AG04450 (cell line): Measurements from ENCODE around the gene RNH1. TPM values are rescaled to one million over a fixed set of nuclear protein-coding genes. Genes with fewer than 3 reads are reported as not detected.

Experiments
- CTCF ChIA-PET: fragments of 300-600, 350-600 bp; formaldehyde crosslinking; extraction: SDS; loops from one replicate; lab custom pipeline; 2022; ENCODE audit warnings: antibody characterized with exemption, inconsistent platforms; lab: Charles Lee
- POLR2A ChIA-PET: fragments of 350-600 bp; formaldehyde crosslinking; extraction: SDS; loops from one replicate; lab custom pipeline; 2021; ENCODE audit warnings: antibody characterized with exemption, inconsistent platforms; lab: Yijun Ruan, JAX
- DNase-seq: peaks from one replicate; pipeline ENCODE4 v3.0.0-alpha.2; 2011; ENCODE audit warnings: low read depth, low spot score
- H3K27ac ChIP-seq: one replicate; pipeline ENCODE4 v1.5.1; 2012; ENCODE audit warnings: low read depth, low read length, control low read depth
- H3K27me3 ChIP-seq: one replicate; pipeline ENCODE4 v1.6.0; 2012; ENCODE audit warnings: low read length; ENCODE audit not compliant: control insufficient read depth, insufficient read depth
- H3K4me3 ChIP-seq: 2 replicates; pipeline ENCODE4 v1.5.1; 2011; ENCODE audit warnings: mild to moderate bottlenecking, low read depth, low read length, control low read depth
- H3K9me3 ChIP-seq: 2 replicates; pipeline ENCODE4 v1.5.1; 2012; ENCODE audit warnings: low read length; ENCODE audit not compliant: control insufficient read depth, insufficient read depth
- polyA plus RNA-seq: library from polyadenylated mRNA; depleted of rRNA; stranded (reverse); fragments of >200 nt; gene quantifications from 2 replicates; pipeline ENCODE4 v1.2.3, GENCODE V29; 2011
- TF ChIP-seq, protein P1 (sequence below): IDR thresholded peaks from 2 replicates; pipeline ENCODE4 v1.5.1; 2011; ENCODE audit warnings: low read depth, low read length, control low read depth, inconsistent platforms

RNH1 gene
- polyA plus RNA-seq, 1 experiment: 98.6 TPM

DNA sequence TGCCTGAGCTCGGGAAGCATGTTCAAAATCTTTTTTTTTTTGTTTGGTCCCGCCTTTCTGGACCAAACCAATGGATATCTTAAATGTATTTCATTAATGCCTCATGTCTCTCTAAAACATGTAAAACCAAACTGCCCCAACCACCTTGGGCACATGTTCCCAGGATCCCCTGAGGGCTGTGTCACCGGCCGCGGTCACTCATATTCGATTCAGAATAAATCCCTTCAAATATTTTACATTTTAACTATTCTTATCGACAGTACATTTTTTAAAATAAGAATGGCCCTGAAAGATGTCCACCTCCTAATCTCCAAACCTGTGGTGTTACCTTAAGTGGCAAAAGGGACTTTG is 2.1 kb downstream of the RNH1 start:
- peak overlapping the region; percentile 11 for H3K27ac ChIP-seq
- ChIA-PET CTCF (no interaction called here), POLR2A (no interaction called here)
- peak overlapping the region; percentile 58 for H3K4me3 ChIP-seq
- H3K9me3 ChIP-seq: no peaks in the 10 kb centered on the region; the same call in 1 of the 2 replicates
- no peaks in the 10 kb centered on the region for H3K27me3 ChIP-seq
- no peak for DNase-seq
- TF ChIP-seq, protein P1, sequence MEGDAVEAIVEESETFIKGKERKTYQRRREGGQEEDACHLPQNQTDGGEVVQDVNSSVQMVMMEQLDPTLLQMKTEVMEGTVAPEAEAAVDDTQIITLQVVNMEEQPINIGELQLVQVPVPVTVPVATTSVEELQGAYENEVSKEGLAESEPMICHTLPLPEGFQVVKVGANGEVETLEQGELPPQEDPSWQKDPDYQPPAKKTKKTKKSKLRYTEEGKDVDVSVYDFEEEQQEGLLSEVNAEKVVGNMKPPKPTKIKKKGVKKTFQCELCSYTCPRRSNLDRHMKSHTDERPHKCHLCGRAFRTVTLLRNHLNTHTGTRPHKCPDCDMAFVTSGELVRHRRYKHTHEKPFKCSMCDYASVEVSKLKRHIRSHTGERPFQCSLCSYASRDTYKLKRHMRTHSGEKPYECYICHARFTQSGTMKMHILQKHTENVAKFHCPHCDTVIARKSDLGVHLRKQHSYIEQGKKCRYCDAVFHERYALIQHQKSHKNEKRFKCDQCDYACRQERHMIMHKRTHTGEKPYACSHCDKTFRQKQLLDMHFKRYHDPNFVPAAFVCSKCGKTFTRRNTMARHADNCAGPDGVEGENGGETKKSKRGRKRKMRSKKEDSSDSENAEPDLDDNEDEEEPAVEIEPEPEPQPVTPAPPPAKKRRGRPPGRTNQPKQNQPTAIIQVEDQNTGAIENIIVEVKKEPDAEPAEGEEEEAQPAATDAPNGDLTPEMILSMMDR: no peak

DNA sequence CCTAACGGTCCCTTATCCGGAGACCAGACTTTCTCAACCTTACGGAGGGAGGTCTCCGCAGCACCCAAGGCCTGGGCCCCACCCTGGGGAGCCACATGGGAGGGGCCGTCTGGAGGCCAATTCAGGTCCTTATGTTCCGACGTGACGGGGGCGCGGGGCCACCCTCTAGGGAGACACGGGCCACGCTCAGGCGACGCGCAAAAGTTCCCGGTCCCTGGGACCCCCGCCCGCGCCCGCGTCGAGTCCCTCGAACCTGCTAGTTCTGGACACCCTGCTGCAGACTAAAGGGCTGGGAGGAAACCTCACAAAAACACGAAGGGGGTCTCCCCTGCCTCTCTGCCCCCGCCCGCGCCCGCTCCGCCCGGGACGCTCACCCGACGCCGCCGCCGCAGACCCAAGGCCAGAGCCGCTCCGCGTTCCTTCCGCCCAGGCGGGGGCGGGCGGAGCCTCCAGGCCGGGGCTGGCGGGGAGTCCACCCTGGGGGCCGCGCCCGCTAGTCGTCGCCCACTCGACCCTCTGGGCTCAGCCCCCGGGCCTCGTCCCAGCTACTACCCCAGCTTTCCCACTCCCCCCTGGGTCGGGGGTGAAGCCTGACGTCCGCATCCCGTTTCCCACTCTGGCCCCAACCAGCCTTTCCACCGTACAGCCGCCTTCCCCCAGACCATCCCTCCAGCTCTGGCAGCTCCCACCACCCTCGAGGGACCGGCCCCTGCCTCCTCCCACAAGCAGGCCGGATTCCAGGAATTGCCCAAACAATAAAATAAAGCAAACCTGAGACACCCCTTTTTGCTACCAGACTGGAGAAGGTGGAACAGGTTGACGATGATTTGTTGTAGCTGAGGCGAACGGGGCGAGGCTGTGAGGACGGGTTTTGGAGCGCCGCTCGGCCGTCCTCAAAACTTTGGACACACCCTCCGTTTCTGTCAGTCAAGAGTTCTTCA is 2.7 kb downstream of the RNH1 start:
- CTCF ChIA-PET: no interaction called here
- H3K27me3 ChIP-seq: no peaks in the 10 kb centered on the region
- POLR2A ChIA-PET: no interaction called here
- peak overlapping the region; percentile 58 for H3K4me3 ChIP-seq
- H3K27ac ChIP-seq: peak overlapping the region; percentile 11
- H3K9me3 ChIP-seq: no peaks in the 10 kb centered on the region; the same call in 1 of the 2 replicates
- no peak for DNase-seq
- TF ChIP-seq, protein P1: no peak

DNA sequence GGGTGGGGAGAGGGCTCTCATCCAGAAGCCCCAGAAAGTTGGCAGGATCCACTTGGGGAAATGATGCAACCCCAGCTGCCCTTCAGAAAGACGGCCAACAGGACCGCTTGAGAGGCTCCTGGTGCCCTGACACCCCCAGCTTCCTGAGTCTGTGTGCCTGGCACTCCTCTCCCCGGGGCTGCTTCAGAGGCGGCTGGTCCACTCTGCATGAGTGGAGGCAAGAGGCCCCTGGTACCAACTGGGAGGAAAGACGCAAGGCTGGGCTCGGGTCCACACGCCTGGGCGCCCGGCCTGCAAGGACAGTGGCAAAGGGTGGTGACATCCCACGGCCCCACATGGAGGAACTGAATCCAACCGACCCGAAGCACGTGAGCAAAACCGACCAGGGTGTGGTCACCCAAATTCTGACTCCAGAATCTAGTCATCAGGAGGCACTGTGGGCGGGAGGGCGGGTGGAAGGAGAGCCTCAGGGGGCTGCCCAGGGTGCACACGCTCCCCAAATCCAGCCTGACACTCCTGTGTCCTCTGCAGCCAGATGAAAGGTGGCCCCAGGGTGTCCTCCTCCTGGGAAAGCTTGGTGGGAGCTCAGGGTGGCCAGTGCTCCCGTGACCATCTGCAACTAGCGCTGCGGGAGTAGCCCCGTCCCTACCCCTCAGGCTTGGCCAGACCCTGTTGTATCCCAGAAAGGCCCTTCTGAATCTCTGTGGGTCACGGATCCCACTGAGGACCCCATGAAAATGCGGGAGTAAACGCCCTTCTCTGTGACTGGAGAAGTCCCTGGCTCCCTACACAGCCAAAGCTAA is 3.7 kb downstream of the RNH1 start:
- Histone ChIP-seq H3K9me3 (peaks cover 9% of the 10 kb centered on the region; the same call in 1 of the 2 replicates), H3K27me3 (no peaks in the 10 kb centered on the region), H3K4me3 (peak overlapping the region; percentile 58), H3K27ac (no peak overlapping the region)
- POLR2A ChIA-PET: no interaction called here
- no peak for DNase-seq
- TF ChIP-seq, protein P1: no peak
- CTCF ChIA-PET: no interaction called here

DNA sequence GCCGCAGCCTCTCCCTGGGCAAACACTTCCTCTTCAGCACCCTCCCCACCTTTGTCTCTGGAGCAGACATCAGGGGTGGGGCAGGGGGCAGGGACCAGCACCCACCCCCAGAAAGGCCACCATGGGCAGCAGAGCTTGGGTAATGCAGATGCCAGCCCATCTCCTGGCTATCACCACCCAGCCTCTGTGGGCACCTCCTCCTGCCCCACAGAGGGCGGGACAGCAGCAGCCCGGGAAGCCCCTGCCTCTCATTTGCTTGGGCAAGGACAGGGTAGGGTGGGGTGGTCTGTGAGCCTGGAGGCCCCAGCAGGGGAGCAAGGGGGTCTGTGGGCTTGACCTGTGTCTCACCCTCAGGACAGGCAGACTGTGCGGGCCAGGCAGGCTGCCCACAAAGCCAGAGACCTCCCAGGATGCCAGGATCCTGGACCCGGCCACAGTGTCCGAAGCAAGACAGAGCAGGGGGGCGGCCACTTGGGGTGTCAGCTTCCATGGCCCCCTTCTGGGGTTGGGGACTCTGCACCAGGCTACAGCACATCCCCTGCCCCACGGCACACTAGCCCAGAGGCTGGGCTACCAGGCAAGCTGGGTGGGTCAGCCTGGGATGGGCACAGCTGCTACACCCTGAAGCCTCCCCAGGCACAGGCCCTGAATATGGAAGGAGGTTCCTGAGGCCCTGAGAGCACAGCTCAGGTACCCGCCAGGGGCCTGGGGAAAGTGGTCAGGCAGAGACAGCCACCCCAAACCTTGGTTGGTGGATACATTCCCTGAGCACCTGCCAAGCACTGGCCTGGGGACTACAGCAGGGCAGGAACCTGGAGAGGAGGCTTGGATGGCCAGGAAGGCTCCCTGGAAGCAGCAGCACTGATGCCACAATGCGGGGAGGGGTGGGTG is 4.5 kb downstream of the RNH1 start:
- peak overlapping the region; percentile 11 for H3K27ac ChIP-seq
- no peaks in the 10 kb centered on the region for H3K27me3 ChIP-seq
- TF ChIP-seq, protein P1: no peak
- DNase-seq: no peak
- ChIA-PET CTCF (interaction anchor here (0.5 kb wide), 1 partner anchor 276 kb away, joined by 3 read pairs; no protein-coding TSS in a partner anchor), POLR2A (no interaction called here)
- no peak overlapping the region for H3K4me3 ChIP-seq
- peaks cover 16% of the 10 kb centered on the region; the same call in 1 of the 2 replicates for H3K9me3 ChIP-seq
